ENCODE results near the gene TYMP. TPM values are rescaled to one million over a fixed set of nuclear protein-coding genes. Genes with fewer than 3 reads are reported as not detected.

Gene TYMP
- polyA plus RNA-seq, 2 of the 4 experiments (the other 2 are of a cell fraction): 5.9 to 9.0 TPM

DNA sequence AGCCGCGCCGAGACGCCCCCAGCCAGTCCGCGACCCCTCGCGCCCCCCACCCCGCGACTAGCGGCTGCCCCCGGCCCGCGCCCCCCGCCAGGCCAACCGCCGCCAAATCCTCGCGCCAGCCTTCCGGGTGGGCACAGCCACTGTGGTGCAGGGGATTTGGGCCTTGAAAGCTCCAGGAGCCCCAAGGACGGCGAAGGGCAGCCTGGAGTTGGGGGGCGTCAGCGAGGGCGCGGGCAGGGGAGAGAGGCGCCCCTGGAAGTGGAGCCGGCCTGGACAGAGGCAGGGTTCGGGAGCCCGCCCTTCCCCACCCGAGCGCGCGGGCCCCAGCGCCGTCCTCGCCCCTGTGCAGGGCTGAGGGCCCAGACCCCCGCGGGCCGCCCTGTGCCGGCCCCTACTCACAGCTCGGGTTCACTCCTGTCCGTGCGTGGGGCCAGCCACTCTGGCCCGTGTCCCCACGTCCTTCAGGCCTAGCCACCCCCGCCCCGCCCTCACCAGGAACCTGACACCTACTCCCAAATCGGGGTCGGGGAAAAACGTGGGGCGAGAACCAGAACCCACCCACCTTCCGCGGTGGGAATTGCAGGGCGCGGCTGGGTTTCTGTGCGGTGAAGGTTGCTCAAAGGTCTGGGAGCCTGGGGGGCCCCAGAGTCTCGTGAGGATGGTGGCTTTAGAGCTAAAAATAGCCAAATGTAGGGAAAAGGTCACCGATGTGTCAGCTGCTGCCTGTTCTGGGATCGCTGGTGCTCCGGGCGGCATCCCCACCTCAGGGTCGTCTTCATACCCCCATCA is 48.4 kb upstream of the TYMP start, which contains the start of gene CPT1B (continued):
- no peak for TF ChIP-seq KDM1A (IDR thresholded peaks at IDR 0.05; ENCODE audit: low read depth)
- TF ChIP-seq, protein P1, sequence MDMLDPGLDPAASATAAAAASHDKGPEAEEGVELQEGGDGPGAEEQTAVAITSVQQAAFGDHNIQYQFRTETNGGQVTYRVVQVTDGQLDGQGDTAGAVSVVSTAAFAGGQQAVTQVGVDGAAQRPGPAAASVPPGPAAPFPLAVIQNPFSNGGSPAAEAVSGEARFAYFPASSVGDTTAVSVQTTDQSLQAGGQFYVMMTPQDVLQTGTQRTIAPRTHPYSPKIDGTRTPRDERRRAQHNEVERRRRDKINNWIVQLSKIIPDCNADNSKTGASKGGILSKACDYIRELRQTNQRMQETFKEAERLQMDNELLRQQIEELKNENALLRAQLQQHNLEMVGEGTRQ (IDR thresholded peaks at IDR 0.05): no peak
- TF ChIP-seq POLR2A (IDR thresholded peaks at IDR 0.05; ENCODE audit: low read length): no peak
- no peak for TF ChIP-seq BHLHE40 (IDR thresholded peaks at IDR 0.05; ENCODE audit: low read depth, low read length)
- TF ChIP-seq HEYL (CRISPR knock-in tag; IDR thresholded peaks at IDR 0.05): no peak
- TF ChIP-seq EHMT2 (IDR thresholded peaks at IDR 0.05; ENCODE audit: low read depth): no peak
- TF ChIP-seq EHF (CRISPR knock-in tag; IDR thresholded peaks at IDR 0.05): no peak

DNA sequence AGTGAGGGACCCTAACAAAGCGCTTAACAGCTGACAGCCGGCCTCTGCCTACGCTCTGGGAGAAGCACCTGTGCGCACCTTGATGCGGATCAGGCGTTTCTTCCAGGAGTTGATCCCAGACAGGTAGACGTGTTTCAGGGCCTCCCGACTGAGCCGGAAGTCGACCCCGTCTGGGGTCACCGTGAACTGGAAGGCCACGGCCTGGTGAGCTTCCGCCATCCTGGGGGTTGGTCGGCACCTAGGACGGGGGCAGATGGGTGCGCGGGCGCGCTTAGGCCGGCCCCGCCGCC is 47.8 kb upstream of the TYMP start:
- Histone ChIP-seq H3K27ac (no peak overlapping the region), H3K9me3 (no peaks in the 10 kb centered on the region), H3K4me2 (no peak overlapping the region), H3K4me1 (peaks cover 7% of the 10 kb centered on the region; the same call in 1 of the 3 replicates), H3K4me3 (no peak overlapping the region)
- no peak for ATAC-seq
- TF ChIP-seq, protein P2, sequence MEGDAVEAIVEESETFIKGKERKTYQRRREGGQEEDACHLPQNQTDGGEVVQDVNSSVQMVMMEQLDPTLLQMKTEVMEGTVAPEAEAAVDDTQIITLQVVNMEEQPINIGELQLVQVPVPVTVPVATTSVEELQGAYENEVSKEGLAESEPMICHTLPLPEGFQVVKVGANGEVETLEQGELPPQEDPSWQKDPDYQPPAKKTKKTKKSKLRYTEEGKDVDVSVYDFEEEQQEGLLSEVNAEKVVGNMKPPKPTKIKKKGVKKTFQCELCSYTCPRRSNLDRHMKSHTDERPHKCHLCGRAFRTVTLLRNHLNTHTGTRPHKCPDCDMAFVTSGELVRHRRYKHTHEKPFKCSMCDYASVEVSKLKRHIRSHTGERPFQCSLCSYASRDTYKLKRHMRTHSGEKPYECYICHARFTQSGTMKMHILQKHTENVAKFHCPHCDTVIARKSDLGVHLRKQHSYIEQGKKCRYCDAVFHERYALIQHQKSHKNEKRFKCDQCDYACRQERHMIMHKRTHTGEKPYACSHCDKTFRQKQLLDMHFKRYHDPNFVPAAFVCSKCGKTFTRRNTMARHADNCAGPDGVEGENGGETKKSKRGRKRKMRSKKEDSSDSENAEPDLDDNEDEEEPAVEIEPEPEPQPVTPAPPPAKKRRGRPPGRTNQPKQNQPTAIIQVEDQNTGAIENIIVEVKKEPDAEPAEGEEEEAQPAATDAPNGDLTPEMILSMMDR (IDR thresholded peaks at IDR 0.05): no peak
- TF ChIP-seq EHF (CRISPR knock-in tag; IDR thresholded peaks at IDR 0.05) (no peak), NPAS2 (CRISPR knock-in tag; IDR thresholded peaks at IDR 0.05; ENCODE audit: borderline replicate concordance) (no peak), RNF2 (IDR thresholded peaks at IDR 0.05; ENCODE audit: borderline replicate concordance, low read depth) (no peak), CHD2 (IDR thresholded peaks at IDR 0.05; ENCODE audit: low read length, partially characterized antibody) (no peak), POLR2AphosphoS2 (conservative IDR thresholded peaks at IDR 0.05; ENCODE audit: low read length) (no peak), EP300 (IDR thresholded peaks at IDR 0.05) (no peak), BHLHE40 (IDR thresholded peaks at IDR 0.05; ENCODE audit: low read depth, low read length) (no peak), CBX2 (IDR thresholded peaks at IDR 0.05; ENCODE audit: borderline replicate concordance, low read depth) (no peak), ZC3H11A (IDR thresholded peaks at IDR 0.05) (no peak), ZNF302 (CRISPR knock-in tag; IDR thresholded peaks at IDR 0.05) (no peak), HEYL (CRISPR knock-in tag; IDR thresholded peaks at IDR 0.05) (no peak), ZFP36 (IDR thresholded peaks at IDR 0.05; ENCODE audit: borderline replicate concordance, partially characterized antibody) (no peak), KDM1A (IDR thresholded peaks at IDR 0.05; ENCODE audit: low read depth) (no peak), RAD21 (conservative IDR thresholded peaks at IDR 0.05 in 1 of 2, IDR thresholded peaks at IDR 0.05 in 1 of 2) (no peak), CHD4 (IDR thresholded peaks at IDR 0.05; ENCODE audit: borderline replicate concordance) (no peak)
- TF ChIP-seq, protein P3, sequence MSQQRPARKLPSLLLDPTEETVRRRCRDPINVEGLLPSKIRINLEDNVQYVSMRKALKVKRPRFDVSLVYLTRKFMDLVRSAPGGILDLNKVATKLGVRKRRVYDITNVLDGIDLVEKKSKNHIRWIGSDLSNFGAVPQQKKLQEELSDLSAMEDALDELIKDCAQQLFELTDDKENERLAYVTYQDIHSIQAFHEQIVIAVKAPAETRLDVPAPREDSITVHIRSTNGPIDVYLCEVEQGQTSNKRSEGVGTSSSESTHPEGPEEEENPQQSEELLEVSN (IDR thresholded peaks at IDR 0.05; ENCODE audit: borderline replicate concordance, low read depth): no peak
- TF ChIP-seq, protein P1 (IDR thresholded peaks at IDR 0.05): no peak
- TF ChIP-seq, protein P4, sequence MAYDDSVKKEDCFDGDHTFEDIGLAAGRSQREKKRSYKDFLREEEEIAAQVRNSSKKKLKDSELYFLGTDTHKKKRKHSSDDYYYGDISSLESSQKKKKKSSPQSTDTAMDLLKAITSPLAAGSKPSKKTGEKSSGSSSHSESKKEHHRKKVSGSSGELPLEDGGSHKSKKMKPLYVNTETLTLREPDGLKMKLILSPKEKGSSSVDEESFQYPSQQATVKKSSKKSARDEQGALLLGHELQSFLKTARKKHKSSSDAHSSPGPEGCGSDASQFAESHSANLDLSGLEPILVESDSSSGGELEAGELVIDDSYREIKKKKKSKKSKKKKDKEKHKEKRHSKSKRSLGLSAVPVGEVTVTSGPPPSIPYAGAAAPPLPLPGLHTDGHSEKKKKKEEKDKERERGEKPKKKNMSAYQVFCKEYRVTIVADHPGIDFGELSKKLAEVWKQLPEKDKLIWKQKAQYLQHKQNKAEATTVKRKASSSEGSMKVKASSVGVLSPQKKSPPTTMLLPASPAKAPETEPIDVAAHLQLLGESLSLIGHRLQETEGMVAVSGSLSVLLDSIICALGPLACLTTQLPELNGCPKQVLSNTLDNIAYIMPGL (CRISPR knock-in tag; IDR thresholded peaks at IDR 0.05; ENCODE audit: borderline replicate concordance): no peak
- TF ChIP-seq, protein P5, sequence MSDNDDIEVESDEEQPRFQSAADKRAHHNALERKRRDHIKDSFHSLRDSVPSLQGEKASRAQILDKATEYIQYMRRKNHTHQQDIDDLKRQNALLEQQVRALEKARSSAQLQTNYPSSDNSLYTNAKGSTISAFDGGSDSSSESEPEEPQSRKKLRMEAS (IDR thresholded peaks at IDR 0.05): no peak
- CTCF ChIA-PET: interaction anchor here (0.7 to 6.7 kb wide), 3 partner anchors 13 to 179 kb away, joined by 3 to 53 read pairs (median 4); partner anchors contain the start of gene SYCE3
- 95% methylated on average over 19 of the region's 23 CpGs for WGBS (ENCODE audit: missing lambda C conversion rate)
- POLR2A ChIA-PET: no interaction called here
- no peak for FAIRE-seq
- DNase-seq (ENCODE audit: low read depth in 1 of 2, low spot score in 1 of 2): no peak

Measured in A549 (cell line).